GM21717 (cell line): ENCODE results near the gene NR4A3.

ENCODE experiments used
- ATAC-seq: cut with Tn5 transposase; IDR thresholded peaks from one replicate; pipeline ENCODE4 v1.9.1; 2021; ENCODE audit warnings: mild to moderate bottlenecking, moderate library complexity; ENCODE audit not compliant: unreplicated experiment

Gene NR4A3

DNA sequence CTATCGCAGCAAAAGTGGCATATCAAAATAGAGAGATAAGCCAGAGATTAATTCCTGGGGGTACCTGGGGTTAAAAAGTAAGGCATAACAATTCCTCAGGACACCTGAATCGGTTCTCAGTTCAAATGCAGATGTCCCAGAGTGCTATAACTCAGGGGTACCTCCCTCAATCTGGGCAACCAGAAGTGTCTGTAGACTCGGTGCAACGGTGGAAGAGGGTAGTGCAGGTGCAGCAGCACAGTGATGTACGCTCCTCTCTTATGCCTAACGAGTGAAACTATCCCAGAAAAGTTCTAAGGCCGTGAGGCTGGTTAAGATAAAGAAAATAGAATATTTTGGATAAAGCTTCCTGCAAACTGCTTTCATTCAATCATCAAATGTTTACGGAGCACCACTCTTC is 7.9 kb upstream of the NR4A3 start:
- no peak for ATAC-seq

DNA sequence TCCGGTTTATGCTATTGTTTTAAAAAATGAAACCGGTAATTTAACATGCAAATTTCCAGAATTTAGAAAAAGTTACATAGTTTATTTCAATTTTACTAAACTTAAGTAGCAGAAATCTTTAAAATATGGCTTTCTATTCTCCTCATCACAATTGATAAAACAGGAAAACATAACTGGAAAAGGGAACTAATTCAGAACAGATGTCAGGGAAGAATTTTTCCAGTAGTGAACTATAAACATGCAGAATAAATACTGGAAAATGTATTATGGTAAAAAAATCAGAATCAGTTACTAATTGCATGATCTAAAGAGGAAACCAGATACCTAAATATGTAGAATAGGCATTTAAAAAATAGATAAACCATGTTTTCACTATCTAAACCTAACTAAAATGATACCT is 7.3 kb upstream of the NR4A3 start:
- ATAC-seq: no peak

DNA sequence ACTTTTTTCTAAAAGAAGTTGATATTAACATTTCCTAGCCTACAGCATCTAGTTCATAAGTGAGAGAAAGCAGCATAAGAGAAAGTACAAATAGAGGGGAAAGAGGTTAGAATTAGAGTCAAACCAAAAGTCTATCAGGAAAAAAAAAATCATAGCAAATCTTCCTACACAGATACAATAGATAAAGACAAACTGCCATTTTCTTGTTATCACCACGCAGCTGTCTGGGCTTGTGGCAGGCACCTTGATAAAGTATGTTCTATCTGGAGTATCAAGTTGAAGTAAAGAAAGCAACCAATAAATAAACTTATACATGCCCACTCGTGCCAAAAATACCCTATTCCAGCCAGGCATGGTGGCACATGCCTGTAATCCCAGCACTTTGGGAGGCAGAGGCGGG is 5.3 kb upstream of the NR4A3 start:
- ATAC-seq: no peak

DNA sequence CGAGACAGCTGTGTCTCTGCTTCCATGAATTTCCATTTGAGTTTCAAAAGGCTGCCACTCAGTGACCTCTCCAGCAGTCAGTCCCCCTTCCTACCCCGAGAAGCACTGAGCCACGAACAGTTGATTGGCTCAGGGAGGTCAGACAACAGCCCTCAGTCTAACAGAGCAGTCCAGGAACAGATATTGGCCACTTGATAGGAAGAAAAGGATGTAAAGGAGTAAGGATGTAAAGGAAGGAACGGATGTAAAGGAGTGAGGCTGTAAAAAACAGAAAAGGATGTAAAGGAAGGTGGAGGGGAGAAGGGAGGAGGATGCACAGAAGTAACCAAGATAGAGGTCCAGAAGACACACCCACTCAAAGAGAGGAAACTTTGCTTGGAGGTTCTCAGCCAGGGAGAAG is 3.2 kb upstream of the NR4A3 start:
- no peak for ATAC-seq

DNA sequence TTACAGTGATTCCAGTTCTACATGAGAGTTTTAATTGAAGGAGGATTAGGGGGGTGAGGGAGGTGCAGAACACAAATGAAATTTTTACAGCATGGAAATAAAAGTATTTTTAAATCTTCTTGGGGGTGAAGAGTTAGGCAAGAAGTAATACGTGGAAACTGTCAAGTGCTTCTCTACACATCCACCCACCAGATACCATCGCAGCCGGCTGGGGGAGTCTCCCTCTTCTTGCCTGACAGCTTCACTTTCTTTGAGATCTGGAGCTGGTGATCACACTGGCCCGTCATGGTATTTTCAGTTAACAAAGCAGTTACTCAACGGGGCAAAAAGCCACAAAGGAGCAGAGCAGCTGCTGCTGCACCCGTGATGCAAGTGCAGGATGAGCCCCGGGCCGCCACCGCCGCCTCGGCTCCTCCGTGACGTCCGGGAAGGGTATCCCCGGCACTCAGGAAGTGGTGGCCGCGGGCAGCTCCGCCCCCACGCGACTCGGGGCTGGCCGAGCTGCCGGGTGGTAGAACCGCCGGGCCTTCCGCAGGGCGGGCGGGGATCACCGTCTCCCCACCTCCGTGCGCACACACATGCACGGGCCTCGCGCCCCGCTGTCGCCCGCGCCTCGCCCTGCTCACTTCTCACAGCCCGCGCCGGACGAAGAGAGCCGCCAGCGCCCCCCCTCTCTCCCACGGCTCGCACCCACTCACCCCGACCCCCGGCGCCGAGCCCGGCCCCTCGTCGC is 2.4 kb upstream of the NR4A3 start:
- ATAC-seq: peak; percentile 50

DNA sequence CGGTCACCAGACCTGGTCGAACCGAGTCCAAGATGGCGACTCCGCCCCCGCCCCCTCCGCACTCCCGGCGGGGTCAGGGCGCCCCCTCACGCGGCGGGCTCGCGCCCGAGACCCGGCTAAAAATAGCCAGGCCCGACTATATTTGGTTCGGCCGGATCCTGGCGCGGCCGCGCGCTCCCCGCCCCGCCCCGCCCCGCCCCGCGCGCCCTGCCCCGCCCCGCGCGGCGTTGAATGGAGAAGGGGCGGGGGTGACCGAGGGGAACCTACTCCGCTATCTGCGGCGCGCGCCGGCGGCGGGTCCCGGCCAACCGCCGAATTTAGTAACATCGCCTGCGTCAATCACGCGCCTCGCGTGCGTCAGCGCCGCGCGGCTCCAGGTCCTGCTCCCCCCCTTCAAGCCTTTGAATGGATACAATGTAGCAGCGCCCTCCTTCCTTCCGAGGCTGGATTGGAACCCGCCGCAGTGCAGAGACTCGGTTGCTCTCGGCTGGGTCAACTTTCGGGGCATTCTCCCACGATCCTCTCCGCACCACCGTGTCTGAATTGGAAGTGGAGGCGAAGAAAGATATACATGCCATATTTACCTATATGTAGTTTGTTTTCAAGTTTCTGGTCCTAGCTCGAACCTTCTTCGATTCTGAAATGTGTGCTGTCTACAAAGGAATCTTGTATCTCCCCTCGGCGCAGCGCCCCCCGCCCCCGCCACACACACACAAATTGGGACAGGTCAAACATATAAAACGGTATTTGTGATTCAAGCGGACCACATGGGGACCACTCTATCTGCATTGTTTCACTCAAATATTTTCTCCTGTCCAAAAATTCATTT is 1.6 kb upstream of the NR4A3 start:
- ATAC-seq: peak; percentile 39

DNA sequence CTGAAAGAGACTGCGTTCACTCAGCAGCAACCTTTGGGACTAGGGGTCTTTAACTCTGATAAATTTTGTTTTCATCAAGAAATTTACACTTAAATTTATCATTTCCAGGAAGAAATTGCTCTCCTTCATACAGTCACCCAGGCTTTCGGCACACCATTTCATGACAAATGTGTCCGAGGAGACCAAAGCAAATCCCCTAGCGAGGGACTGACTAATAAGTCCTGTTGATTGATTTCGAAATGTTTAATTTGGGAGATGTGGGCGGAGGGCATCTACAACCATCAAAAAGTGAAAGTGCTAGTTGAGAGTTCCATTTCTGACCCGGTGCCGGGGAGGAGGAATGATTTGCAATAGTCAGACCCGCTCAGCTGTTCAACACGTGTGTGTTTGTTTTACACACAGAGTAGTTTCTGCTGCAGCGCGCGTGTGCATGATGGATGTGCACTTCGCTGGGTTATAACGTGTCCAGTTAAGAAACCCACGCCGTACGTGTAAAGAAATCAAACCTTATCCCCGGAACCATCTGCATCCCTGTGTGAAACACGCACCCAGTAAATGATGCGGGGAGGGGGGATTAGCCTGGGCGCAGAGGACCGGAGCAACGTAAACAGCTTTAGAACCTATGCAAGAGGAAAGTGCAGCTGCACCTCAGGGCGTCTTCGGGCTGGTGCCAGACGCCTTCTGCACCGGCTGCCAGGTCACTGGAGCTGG is 845 bp upstream of the NR4A3 start:
- ATAC-seq: peak; percentile 0

DNA sequence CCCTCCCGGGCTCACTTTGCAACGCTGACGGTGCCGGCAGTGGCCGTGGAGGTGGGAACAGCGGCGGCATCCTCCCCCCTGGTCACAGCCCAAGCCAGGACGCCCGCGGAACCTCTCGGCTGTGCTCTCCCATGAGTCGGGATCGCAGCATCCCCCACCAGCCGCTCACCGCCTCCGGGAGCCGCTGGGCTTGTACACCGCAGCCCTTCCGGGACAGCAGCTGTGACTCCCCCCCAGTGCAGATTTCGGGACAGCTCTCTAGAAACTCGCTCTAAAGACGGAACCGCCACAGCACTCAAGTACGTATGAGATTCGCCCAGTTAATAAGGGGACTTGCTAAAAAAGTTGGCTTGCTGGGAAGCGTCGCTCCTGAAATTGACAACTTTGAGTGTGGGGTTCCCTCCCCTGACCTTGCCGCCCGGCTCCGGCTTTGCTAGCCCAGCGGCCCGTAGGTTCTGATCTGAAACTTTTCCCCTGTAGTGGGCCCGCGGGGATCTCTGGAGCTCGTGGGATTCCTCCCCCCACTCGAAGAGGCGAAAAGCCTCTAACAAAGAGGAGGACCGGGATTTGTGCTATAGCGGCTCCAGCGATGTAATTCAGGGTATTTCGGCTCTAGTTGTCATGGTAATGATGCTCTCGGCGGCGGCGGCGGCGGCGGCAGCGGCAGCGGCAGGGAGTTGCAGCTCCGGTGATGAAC is 572 bp downstream of the NR4A3 start:
- ATAC-seq: no peak

DNA sequence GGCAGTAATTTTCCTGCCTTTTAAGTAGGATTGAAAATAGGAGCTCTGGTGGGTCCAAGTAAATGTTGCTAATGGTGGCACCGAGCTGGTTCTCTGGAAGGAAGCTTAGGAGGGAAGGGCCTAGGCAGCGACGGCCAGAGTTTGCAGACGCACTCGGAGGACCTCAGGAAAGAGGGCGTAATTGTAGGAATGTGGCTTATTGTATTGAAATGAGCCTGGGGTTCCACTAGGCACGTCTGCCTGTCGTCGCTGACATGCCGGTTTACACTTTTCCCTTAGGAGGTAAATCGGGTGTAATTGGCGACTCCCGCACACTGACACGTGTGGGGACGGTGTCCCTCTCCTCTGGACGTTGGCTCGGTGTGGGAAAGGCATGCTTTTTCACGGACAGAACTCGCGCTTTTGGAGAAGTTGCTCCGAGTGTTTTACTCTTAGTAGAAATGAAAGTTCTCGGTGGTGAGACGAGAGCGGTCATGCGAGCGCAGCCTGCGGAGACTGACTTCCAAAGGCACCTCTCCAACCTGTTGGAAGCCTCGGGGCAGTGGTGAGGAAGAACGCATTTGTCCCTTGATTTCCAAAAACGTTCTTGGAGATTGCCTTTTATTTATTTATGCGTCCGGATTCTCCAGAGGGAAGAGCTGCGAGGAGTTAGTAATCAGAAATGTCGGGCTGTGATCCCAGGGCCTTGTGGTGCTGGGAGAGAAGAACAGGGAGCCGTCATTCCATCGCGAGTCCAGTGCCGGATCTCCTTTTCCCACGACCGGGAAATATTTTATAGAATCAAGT is 1.3 kb downstream of the NR4A3 start:
- no peak for ATAC-seq

DNA sequence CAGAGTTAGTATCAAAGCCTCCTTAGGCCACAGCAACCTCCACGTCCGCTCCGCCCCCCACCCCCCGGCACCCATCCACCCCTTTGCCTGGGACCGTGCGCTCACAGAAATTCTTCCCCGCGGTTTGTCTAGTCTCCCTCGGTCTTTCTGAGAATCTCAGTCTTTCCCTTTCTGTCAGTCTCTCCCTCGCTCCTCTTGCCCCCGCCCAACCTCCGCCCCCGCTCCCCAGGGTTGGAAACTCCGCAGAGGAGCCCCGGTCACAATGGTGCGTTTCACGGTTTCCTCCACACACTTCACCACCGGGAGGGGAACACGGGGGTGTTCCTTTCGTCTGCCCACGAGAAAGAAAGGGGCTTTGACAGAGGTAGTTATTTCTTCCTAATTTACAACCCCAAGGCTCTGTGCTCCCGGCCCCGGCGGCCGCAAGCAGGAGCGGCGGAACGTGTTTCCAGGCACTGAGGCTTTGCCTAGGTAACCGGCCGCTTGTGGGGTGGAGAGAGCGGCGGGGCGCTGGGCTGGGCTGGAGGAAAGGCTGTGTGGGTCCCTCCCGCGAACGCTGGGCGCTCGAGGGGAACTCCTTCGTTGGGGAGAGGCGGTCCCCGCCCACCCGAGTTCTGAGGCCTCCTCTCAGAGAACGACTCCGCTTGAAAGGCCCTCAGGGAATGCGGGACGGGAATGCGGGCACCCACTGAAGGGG is 2.1 kb downstream of the NR4A3 start:
- ATAC-seq: no peak

DNA sequence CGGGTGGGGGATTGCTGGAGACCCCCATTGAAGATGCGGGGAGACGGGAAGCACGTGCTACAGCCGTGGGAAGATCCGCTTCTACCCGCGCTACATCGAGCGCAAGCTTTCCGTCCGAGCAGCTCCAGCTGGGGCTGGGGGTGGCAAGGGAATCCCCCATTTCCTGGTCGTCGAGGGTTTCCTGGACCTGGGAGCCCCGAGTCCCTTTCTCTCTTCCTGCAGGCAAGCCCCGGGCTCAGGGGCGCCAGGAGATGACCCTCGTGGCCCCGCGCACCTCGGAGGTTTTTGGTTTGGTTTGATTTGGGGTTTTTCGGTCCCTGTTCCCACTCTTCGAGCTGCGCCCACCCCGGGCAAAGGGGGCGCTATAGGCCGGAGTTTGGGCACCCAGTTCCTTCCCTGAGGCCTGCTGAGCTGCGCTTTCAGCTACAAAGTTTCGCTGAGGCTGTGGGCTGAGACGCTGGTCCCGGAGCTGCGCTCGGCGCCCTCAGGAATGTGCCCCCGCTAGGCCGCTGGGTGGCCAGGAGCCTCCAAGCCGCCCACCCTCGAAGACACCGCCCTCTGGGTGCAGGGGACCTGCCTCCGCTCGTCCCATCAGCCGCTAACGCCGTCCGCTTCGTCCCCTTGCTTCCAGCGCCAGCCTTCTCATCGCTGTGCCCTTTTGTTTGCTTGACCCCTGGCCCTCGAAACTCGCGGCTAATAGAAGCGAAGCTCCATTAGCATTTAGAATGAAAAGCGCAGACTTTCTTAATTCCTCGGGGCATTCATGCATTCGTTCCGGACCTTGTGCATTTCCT is 2.9 kb downstream of the NR4A3 start:
- ATAC-seq: no peak

DNA sequence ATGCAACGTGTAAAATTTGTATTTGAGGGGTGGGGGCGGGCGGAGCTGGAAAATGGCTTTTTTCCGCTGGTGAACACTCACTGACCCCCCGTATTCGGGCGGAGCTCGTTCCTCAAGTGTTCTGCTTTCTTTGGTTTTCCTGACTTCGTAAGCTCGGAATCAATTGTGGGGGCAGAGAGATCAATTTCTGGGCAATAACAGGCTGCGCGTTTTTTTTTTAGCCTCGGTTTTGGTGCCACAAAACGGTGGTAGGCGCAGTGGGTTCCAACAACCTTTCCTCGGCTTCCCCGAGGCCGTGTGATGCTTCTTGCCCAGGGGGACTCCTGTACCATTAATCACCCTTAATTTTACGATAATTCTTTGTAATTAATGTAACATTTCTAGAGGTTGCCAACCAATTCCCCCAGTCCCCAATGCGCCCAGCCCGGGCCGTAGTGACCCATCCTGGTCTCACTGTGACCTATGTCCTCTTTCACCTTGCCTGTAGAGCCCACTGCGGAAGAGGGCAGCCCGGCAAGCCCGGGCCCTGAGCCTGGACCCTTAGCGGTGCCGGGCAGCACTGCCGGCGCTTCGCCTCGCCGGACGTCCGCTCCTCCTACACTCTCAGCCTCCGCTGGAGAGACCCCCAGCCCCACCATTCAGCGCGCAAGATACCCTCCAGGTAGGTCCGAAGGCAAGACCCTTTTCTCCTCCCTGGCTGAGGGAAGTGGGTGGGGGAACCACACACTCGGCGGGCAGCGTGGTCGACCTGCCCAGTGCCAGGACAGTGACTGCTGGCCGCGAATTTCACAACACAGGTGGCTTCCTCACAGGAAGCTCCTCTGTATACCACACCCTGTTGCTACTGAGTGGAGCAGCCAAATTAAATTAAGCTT is 3.7 kb downstream of the NR4A3 start:
- ATAC-seq: no peak

DNA sequence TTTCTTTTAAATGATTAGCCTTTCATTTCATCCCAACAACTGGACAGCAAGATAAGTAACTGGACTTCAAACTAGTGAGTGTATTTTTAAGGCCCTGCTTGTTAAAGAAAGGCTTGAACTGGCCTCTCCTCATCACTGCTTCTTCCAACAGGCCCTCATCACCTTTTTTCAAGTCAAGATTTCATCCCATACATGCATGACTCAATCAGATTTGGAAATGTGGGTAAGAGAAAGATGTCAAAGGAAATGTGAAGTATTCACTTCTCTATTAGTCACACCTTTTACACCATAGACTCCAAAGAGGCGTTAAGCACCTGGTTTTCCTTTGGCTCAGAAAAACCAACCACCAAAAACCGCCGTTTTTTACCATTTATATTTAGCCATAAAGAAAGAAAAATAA is 4.9 kb downstream of the NR4A3 start:
- ATAC-seq: no peak

DNA sequence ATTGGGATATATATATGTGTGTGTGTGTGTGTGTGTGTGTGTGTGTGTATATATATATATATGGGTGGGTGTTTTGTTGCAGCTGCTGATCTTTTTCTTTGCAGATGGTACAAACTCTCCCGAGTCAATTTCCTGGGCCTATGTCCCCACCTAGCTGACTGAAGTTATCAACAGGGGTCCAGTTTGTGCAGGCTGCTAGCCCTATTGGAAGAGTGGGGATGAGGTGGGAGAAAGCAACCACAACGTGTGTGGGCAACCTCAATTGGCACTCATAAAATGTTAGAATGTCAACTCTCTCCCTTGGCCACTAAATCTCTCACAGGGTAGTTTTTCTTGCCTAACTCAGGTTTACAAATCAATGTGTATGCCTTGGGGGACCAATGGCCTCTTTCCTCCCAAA is 5.6 kb downstream of the NR4A3 start:
- no peak for ATAC-seq

DNA sequence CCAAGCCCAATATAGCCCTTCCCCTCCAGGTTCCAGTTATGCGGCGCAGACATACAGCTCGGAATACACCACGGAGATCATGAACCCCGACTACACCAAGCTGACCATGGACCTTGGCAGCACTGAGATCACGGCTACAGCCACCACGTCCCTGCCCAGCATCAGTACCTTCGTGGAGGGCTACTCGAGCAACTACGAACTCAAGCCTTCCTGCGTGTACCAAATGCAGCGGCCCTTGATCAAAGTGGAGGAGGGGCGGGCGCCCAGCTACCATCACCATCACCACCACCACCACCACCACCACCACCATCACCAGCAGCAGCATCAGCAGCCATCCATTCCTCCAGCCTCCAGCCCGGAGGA is 6.3 kb downstream of the NR4A3 start:
- ATAC-seq: no peak

DNA sequence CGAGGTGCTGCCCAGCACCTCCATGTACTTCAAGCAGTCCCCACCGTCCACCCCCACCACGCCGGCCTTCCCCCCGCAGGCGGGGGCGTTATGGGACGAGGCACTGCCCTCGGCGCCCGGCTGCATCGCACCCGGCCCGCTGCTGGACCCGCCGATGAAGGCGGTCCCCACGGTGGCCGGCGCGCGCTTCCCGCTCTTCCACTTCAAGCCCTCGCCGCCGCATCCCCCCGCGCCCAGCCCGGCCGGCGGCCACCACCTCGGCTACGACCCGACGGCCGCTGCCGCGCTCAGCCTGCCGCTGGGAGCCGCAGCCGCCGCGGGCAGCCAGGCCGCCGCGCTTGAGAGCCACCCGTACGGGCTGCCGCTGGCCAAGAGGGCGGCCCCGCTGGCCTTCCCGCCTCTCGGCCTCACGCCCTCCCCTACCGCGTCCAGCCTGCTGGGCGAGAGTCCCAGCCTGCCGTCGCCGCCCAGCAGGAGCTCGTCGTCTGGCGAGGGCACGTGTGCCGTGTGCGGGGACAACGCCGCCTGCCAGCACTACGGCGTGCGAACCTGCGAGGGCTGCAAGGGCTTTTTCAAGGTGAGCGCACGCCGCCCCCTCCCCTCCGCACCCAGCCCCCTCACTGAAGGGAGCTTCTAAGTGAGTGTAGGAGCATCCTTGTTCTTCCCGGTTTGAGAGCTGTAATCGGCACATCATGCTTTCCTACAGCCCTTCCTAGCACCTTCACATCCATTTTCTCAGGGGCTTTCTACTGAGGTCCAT is 6.9 kb downstream of the NR4A3 start:
- no peak for ATAC-seq

DNA sequence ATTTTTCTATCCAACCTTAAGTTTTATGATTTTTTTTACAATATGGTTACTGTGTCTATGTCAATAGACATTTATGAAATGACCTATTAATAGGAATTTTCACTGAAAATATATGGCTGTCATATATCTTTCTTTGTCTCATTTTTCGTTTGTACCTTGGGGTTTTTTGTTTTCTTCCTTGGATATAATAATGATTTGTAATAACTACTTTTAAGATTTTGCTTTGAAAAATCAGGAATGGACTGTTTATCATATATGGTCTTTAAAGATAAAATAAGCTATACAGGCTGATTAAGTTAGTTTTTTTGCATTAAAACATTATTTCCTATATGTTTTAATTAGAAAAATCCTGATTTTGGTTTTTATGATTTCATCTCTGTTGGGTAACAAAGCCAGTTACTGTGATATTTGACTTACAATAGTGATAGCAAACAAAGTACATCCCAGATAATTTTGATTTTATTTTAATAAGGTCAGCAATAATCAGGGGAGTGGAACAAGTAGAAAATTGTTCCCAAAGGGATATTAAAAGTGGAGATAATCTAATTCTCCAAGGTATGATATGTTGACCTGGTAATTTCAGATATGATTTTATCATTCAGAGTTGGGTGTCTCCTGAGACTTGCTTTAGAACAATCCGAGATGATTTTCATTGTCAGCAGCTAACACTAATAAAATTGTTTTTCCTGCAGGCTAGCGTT is 10.3 kb downstream of the NR4A3 start:
- ATAC-seq: no peak
